HCT116 (cell line): ENCODE data around the gene JAK1. TPM values are rescaled to one million over a fixed set of nuclear protein-coding genes. Genes with fewer than 3 reads are reported as not detected.

Experiments used
- ATAC-seq: fragments of 200-7000 bp; cut with Tn5 transposase; 2 replicates; pipeline ENCODE4 v1.9.1; 2020; ENCODE audit warnings: mild to moderate bottlenecking, moderate library complexity
- BruUV-seq: library from RNA; stranded (reverse); fragments of 400-500 nt; replicated peaks from 2 replicates; lab custom pipeline; 2021; lab: Mats Ljungman, UMichigan
- CTCF ChIA-PET: fragments of 300-600 bp; sonication (Branson Sonifier 250); formaldehyde crosslinking; loops from one replicate; lab custom pipeline; 2021; ENCODE audit warnings: antibody characterized with exemption; lab: Charles Lee
- POLR2A ChIA-PET: fragments of 300-600, 350-600 bp; sonication (Branson Sonifier 250); formaldehyde crosslinking; loops from one replicate; lab custom pipeline; 2021; ENCODE audit warnings: antibody characterized with exemption; lab: Charles Lee
- RAD21 ChIA-PET, 2 experiments: fragments of 300-600 bp; sonication (Branson Sonifier 250); formaldehyde crosslinking; loops; one replicate each; lab custom pipeline; 2023; ENCODE audit warnings: low total read pairs in 2 of 2; ENCODE audit not compliant: uncharacterized antibody in 2 of 2, unreplicated experiment in 2 of 2, low non-redundant PET in 1 of 2; lab: Charles Lee
- DNase-seq: peaks from one replicate; pipeline ENCODE4 v3.0.0-alpha.2; 2010; ENCODE audit warnings: low read depth, low spot score
- H2AFZ ChIP-seq: fragments of 200-600 bp; shearing (Covaris generic), sonication (generic); 2 replicates; pipeline ENCODE4 v1.6.1; 2017; ENCODE audit warnings: low read depth, mixed run types, mixed read lengths, antibody characterized with exemption, low read length; ENCODE audit not compliant: poor library complexity, severe bottlenecking
- H3K27ac ChIP-seq: 2 replicates; pipeline ENCODE4 v1.5.1; 2012; ENCODE audit warnings: low read depth, low read length
- H3K27me3 ChIP-seq: fragments of 200-600 bp; sonication (generic); 2 replicates; pipeline ENCODE4 v1.6.1; 2016; ENCODE audit warnings: mixed run types, low read length, mixed read lengths; ENCODE audit not compliant: insufficient read depth
- H3K36me3 ChIP-seq, 2 experiments: fragments of 200-500 bp in 1 of 2; fragments of 200-600 bp in 1 of 2; sonication (Bioruptor generic) in 1 of 2; sonication (generic) in 1 of 2; 2 replicates each; pipeline versions ENCODE4 v1.5.1 to v1.6.1; 2014 to 2016; ENCODE audit warnings: low read length in 2 of 2, inconsistent platforms in 1 of 2, mixed read lengths in 1 of 2, mixed run types in 1 of 2; ENCODE audit not compliant: insufficient read depth in 2 of 2, control insufficient read depth in 1 of 2
- H3K4me1 ChIP-seq, 2 experiments: fragments of 200-600 bp in 1 of 2; sonication (generic) in 1 of 2; 2 replicates each; pipeline versions ENCODE4 v1.5.1 to v1.6.1; 2012 to 2017; ENCODE audit warnings: low read length in 2 of 2, inconsistent platforms in 1 of 2, mild to moderate bottlenecking in 1 of 2, mixed read lengths in 1 of 2, mixed run types in 1 of 2, moderate library complexity in 1 of 2; ENCODE audit not compliant: insufficient read depth in 2 of 2, control insufficient read depth in 1 of 2
- H3K4me2 ChIP-seq: fragments of 200-600 bp; sonication (generic); 2 replicates; pipeline ENCODE4 v1.6.1; 2017; ENCODE audit warnings: mixed run types, low read length, mixed read lengths
- H3K4me3 ChIP-seq, 2 experiments: fragments of 200-600 bp in 1 of 2; sonication (generic) in 1 of 2; replicated peaks in 1 of 2; 2 replicates each; pipeline ENCODE4 v1.5.1; 2011 to 2016; ENCODE audit warnings: low read length in 2 of 2, control low read depth in 1 of 2, low read depth in 1 of 2, mild to moderate bottlenecking in 1 of 2, mixed read lengths in 1 of 2, mixed run types in 1 of 2
- H3K79me2 ChIP-seq: fragments of 200-600 bp; sonication (generic); 2 replicates; pipeline ENCODE4 v1.6.1; 2017; ENCODE audit warnings: mild to moderate bottlenecking, mixed run types, low read length, moderate library complexity, mixed read lengths; ENCODE audit not compliant: insufficient read depth
- H3K9ac ChIP-seq: fragments of 200-600 bp; sonication (generic); 2 replicates; pipeline ENCODE4 v1.6.1; 2016; ENCODE audit warnings: low read length, mixed read lengths
- H3K9me2 ChIP-seq: fragments of 200-600 bp; sonication (generic), shearing (Covaris generic); 2 replicates; pipeline ENCODE4 v1.6.1; 2017; ENCODE audit warnings: mixed run types, mild to moderate bottlenecking, moderate library complexity; ENCODE audit not compliant: insufficient read depth
- H3K9me3 ChIP-seq, 2 experiments: fragments of 200-500 bp in 1 of 2; fragments of 200-600 bp in 1 of 2; sonication (Bioruptor generic) in 1 of 2; sonication (generic) in 1 of 2; 2 replicates each; pipeline ENCODE4 v1.6.1; 2014 to 2017; ENCODE audit warnings: low read length in 2 of 2, mixed read lengths in 2 of 2, inconsistent platforms in 1 of 2, low read depth in 1 of 2, mild to moderate bottlenecking in 1 of 2, mixed run types in 1 of 2, moderate library complexity in 1 of 2; ENCODE audit not compliant: control insufficient read depth in 1 of 2, insufficient read depth in 1 of 2
- H4K20me1 ChIP-seq: fragments of 200-600 bp; sonication (generic), shearing (Covaris generic); 2 replicates; pipeline ENCODE4 v1.6.1; 2017; ENCODE audit warnings: mixed run types, mild to moderate bottlenecking, moderate library complexity; ENCODE audit not compliant: insufficient read depth
- CBX3 ChIP-seq: IDR thresholded peaks from 2 replicates; pipeline ENCODE4 v1.6.1; 2012; ENCODE audit warnings: low read depth
- FOSL1 ChIP-seq: IDR thresholded peaks from 2 replicates; pipeline ENCODE4 v1.6.1; 2012; ENCODE audit warnings: low read depth
- JUND ChIP-seq: IDR thresholded peaks from 2 replicates; pipeline ENCODE4 v1.6.1; 2012
- POLR2A ChIP-seq: IDR thresholded peaks from 2 replicates; pipeline ENCODE4 v1.7.0; 2011; ENCODE audit warnings: borderline replicate concordance; ENCODE audit not compliant: insufficient read depth, insufficient read length; ENCODE audit errors: extremely low read depth
- SIN3A ChIP-seq: IDR thresholded peaks from 2 replicates; pipeline ENCODE4 v1.6.1; 2012; ENCODE audit warnings: low read depth
- YY1 ChIP-seq: IDR thresholded peaks from 2 replicates; pipeline ENCODE4 v1.6.1; 2011; ENCODE audit warnings: low read length, low read depth, moderate library complexity, mild to moderate bottlenecking; ENCODE audit not compliant: insufficient replicate concordance; ENCODE audit errors: extremely low read depth
- intact Hi-C: fragments of 100-400 bp; cut with micrococcal nuclease; formaldehyde crosslinking; loops from 2 replicates; pipeline ENCODE4 v1.10.0; 2022
- total RNA-seq: library from RNA; stranded (reverse); gene quantifications from one replicate; pipeline ENCODE4 v1.2.1, GENCODE V29; 2021; ENCODE audit not compliant: unreplicated experiment
- TF ChIP-seq, protein P1 (sequence below): IDR thresholded peaks from 2 replicates; pipeline ENCODE4 v1.6.1; 2012
- TF ChIP-seq, protein P2 (sequence below): IDR thresholded peaks from 2 replicates; pipeline ENCODE4 v1.6.1; 2012
- TF ChIP-seq, protein P3 (sequence below), 3 experiments: fragments of 200-600 bp in 1 of 3; sonication (generic) in 1 of 3; IDR thresholded peaks in 2 of 3; conservative IDR thresholded peaks in 1 of 3; 2 replicates each; pipeline ENCODE4 v1.5.1; 2012 to 2017; ENCODE audit warnings: low read depth in 2 of 3, low read length in 2 of 3, antibody characterized with exemption in 1 of 3, borderline replicate concordance in 1 of 3, control low read depth in 1 of 3, mild to moderate bottlenecking in 1 of 3, mixed read lengths in 1 of 3, mixed run types in 1 of 3, moderate library complexity in 1 of 3; ENCODE audit not compliant: insufficient read depth in 1 of 3

The JAK1 gene
- total RNA-seq, 1 experiment from 2014 or later: 53.2 TPM

DNA sequence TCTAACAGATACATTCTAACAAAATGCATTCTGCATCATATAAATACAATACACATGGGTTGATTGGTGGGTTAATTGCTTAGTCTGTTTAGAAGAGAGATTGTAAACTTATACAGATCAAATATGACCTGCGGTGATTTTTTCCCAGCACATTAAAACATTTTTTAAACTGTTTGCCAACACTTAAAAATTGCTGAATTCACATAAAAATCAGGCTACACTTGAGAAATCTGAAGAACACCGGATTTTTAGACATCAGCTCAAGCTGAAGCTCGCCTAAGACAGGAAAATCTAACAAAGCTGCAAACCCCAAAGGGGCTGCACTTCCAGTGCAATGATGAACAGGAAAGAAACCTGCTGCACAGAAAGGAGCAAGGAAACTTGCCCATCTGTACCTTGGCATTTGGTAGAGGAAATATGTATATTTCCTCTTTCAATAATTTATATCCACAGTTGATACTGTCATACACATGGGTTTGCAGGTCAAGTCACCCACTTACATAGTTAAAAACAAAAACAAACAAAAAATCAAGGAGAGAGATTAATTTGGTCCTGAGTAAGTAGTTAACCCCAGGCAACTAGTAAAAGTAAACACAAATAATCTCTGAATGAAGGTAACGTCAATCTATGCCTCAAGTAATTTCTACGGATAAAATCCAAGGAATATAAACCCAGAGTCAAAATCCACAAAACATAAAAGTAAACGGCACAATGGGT is 30.4 kb upstream of the JAK1 start:
- Histone ChIP-seq H3K4me2 (no peak overlapping the region), H3K36me3 (no peaks in the 10 kb centered on the region)
- intact Hi-C loops: no loop called here

DNA sequence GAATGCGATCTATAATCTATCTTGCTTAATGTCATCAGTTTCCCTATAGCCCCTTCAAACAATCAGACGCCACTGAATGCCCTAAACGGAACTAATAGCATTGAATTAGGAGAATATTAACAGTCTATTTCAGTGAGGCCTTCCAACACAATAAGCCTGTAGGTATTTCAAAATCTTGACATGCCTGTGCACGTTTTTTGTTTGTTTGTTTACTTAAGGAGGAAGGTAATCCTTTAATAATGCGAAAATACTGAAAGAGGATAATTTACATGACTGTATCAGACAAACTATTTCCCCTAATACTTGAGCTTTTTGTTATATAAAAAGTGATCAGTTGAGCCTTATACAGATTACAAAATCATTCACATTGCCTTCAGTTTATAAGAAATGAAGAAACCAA is 29.0 kb upstream of the JAK1 start:
- POLR2A ChIA-PET: no interaction called here
- intact Hi-C loops: no loop called here
- no TSS peak for BruUV-seq

More for the DNA sequence above, 30.4 kb upstream of the JAK1 start:
- no peaks in the 10 kb centered on the region for H3K27me3 ChIP-seq
- RAD21 ChIA-PET: no interaction called here
- H3K4me3 ChIP-seq: no peak overlapping the region
- no peaks in the 10 kb centered on the region for H3K79me2 ChIP-seq
- CTCF ChIA-PET: no interaction called here
- no peaks in the 10 kb centered on the region for H3K9me2 ChIP-seq
- no peak overlapping the region for H2AFZ ChIP-seq
- no peaks in the 10 kb centered on the region for H3K9me3 ChIP-seq
- H4K20me1 ChIP-seq: no peaks in the 10 kb centered on the region
- DNase-seq (no peak), ATAC-seq (no peak)
- peaks cover 0 to under 1% of the 10 kb centered on the region in 2 experiments; a peak in 1 of 4 replicates for H3K4me1 ChIP-seq
- H3K9ac ChIP-seq: no peak overlapping the region
- no peak overlapping the region for H3K27ac ChIP-seq
- no peak for TF ChIP-seq JUND
- TF ChIP-seq, protein P1, sequence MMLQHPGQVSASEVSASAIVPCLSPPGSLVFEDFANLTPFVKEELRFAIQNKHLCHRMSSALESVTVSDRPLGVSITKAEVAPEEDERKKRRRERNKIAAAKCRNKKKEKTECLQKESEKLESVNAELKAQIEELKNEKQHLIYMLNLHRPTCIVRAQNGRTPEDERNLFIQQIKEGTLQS: no peak
- no peak for TF ChIP-seq SIN3A
- TF ChIP-seq POLR2A: no peak
- TF ChIP-seq, protein P2, sequence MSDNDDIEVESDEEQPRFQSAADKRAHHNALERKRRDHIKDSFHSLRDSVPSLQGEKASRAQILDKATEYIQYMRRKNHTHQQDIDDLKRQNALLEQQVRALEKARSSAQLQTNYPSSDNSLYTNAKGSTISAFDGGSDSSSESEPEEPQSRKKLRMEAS: no peak
- TF ChIP-seq YY1: no peak
- no peak for TF ChIP-seq FOSL1
- no peak for TF ChIP-seq CBX3
- POLR2A ChIA-PET: no interaction called here
- BruUV-seq: no TSS peak

More for the DNA sequence above, 29.0 kb upstream of the JAK1 start:
- no peaks in the 10 kb centered on the region for H4K20me1 ChIP-seq
- H3K27me3 ChIP-seq: no peaks in the 10 kb centered on the region
- no peak for ATAC-seq
- no peaks in the 10 kb centered on the region for H3K4me1 ChIP-seq
- TF ChIP-seq, protein P3, sequence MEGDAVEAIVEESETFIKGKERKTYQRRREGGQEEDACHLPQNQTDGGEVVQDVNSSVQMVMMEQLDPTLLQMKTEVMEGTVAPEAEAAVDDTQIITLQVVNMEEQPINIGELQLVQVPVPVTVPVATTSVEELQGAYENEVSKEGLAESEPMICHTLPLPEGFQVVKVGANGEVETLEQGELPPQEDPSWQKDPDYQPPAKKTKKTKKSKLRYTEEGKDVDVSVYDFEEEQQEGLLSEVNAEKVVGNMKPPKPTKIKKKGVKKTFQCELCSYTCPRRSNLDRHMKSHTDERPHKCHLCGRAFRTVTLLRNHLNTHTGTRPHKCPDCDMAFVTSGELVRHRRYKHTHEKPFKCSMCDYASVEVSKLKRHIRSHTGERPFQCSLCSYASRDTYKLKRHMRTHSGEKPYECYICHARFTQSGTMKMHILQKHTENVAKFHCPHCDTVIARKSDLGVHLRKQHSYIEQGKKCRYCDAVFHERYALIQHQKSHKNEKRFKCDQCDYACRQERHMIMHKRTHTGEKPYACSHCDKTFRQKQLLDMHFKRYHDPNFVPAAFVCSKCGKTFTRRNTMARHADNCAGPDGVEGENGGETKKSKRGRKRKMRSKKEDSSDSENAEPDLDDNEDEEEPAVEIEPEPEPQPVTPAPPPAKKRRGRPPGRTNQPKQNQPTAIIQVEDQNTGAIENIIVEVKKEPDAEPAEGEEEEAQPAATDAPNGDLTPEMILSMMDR (IDR thresholded peaks at IDR 0.05 in 2 of 3, conservative IDR thresholded peaks at IDR 0.05 in 1 of 3; ENCODE audit: borderline replicate concordance in 1 of 3, insufficient read depth in 1 of 3, low read depth in 2 of 3, low read length in 2 of 3): no peak
- TF ChIP-seq, protein P1: no peak
- ChIA-PET CTCF (no interaction called here), RAD21 (no interaction called here)
- DNase-seq: no peak
- no peak overlapping the region for H3K4me2 ChIP-seq
- no peaks in the 10 kb centered on the region for H3K9me2 ChIP-seq
- H2AFZ ChIP-seq: no peak overlapping the region
- H3K9me3 ChIP-seq: no peaks in the 10 kb centered on the region
- H3K79me2 ChIP-seq: no peaks in the 10 kb centered on the region
- no peak overlapping the region for H3K4me3 ChIP-seq
- no peak overlapping the region for H3K27ac ChIP-seq
- no peaks in the 10 kb centered on the region for H3K36me3 ChIP-seq
- no peak overlapping the region for H3K9ac ChIP-seq
